ENCODE data around the gene PITPNM2.

DNA sequence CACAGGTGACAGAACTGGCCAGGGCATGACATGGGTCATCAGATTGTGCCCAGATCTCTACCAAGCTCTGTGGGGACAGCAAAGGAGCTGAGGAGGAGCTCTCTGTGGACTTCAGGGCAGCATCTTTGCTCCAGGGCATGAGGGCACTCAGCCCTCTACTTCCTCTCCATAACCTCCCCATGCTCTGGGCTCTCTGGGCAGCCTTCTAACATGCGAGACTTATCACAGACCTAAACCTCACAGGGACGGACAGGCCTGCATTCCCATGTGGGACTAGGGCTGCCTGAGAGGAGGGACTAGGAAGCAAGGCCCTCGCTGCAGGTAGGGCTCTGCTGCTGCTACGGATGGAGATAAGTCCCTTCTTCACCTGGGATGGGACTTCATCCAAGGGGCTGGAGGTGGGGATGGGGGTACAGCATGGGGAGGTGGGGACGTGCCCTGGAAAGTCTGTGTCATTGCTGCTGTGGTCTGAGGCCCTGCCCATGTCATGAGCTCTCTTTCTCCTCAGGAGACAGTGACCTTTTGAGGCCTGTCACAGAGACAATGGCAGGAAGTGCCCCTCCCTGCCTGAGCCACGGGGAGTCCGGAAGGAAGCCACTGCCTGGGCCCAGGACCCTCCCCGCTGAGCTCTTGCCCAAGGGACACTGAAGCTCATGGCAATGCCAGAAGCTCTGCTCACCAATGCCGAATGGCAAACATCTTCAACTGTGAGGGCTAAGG lies 44.1 kb downstream of the PITPNM2 start:
- TF ChIP-seq POLR2A (IDR thresholded peaks at IDR 0.05), result no peak
- TF ChIP-seq, protein P1, sequence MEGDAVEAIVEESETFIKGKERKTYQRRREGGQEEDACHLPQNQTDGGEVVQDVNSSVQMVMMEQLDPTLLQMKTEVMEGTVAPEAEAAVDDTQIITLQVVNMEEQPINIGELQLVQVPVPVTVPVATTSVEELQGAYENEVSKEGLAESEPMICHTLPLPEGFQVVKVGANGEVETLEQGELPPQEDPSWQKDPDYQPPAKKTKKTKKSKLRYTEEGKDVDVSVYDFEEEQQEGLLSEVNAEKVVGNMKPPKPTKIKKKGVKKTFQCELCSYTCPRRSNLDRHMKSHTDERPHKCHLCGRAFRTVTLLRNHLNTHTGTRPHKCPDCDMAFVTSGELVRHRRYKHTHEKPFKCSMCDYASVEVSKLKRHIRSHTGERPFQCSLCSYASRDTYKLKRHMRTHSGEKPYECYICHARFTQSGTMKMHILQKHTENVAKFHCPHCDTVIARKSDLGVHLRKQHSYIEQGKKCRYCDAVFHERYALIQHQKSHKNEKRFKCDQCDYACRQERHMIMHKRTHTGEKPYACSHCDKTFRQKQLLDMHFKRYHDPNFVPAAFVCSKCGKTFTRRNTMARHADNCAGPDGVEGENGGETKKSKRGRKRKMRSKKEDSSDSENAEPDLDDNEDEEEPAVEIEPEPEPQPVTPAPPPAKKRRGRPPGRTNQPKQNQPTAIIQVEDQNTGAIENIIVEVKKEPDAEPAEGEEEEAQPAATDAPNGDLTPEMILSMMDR (IDR thresholded peaks at IDR 0.05), result no peak
